ENCODE results near the gene IPO13.

The IPO13 gene

GRCh38 chr1:43995984-43996732 lies 49.4 kb downstream of the IPO13 start:
- TF ChIP-seq CTCF (IDR thresholded peaks at IDR 0.05; ENCODE audit: low read depth, low read length): no peak
- no peak for DNase-seq (ENCODE audit: low read depth in 2 of 2)
- H3K4me3 ChIP-seq (replicated peaks in 1 of 2; ENCODE audit: low read depth in 2 of 2, low read length in 2 of 2): no peak overlapping the region

GRCh38 chr1:43996733-43997115 lies 50.0 kb downstream of the IPO13 start:
- H3K4me3 ChIP-seq (replicated peaks in 1 of 2; ENCODE audit: low read depth in 2 of 2, low read length in 2 of 2): no peak overlapping the region
- no peak for DNase-seq (ENCODE audit: low read depth in 2 of 2)
- no peak for TF ChIP-seq CTCF (IDR thresholded peaks at IDR 0.05; ENCODE audit: low read depth, low read length)

GRCh38 chr1:43997295-43997999 lies 50.7 kb downstream of the IPO13 start:
- no peak overlapping the region for H3K4me3 ChIP-seq (replicated peaks in 1 of 2; ENCODE audit: low read depth in 2 of 2, low read length in 2 of 2)
- DNase-seq (ENCODE audit: low read depth in 2 of 2): no peak
- TF ChIP-seq CTCF (IDR thresholded peaks at IDR 0.05; ENCODE audit: low read depth, low read length): no peak

- no peak for DNase-seq (ENCODE audit: low read depth in 2 of 2)
- no peak overlapping the region for H3K4me3 ChIP-seq (replicated peaks in 1 of 2; ENCODE audit: low read depth in 2 of 2, low read length in 2 of 2)
Observed at GRCh38 chr1:43998000-43998378, 51.2 kb downstream of the IPO13 start.

GRCh38 chr1:43999455-43999854 lies 52.7 kb downstream of the IPO13 start:
- no peak for TF ChIP-seq CTCF (IDR thresholded peaks at IDR 0.05; ENCODE audit: low read depth, low read length)
- DNase-seq (ENCODE audit: low read depth in 2 of 2): no peak
- no peak overlapping the region for H3K4me3 ChIP-seq (replicated peaks in 1 of 2; ENCODE audit: low read depth in 2 of 2, low read length in 2 of 2)

More at GRCh38 chr1:43998000-43998378, 51.2 kb downstream of the IPO13 start:
- TF ChIP-seq CTCF (IDR thresholded peaks at IDR 0.05; ENCODE audit: low read depth, low read length): no peak

GRCh38 chr1:44000122-44000665 lies 53.4 kb downstream of the IPO13 start:
- H3K4me3 ChIP-seq (replicated peaks in 1 of 2; ENCODE audit: low read depth in 2 of 2, low read length in 2 of 2): no peak overlapping the region
- TF ChIP-seq CTCF (IDR thresholded peaks at IDR 0.05; ENCODE audit: low read depth, low read length): no peak
- no peak for DNase-seq (ENCODE audit: low read depth in 2 of 2)
